ENCODE data around the gene ABHD15. TPM values are rescaled to one million over a fixed set of nuclear protein-coding genes. Genes with fewer than 3 reads are reported as not detected.

Gene ABHD15
- polyA plus RNA-seq, 1 donor: 6.6 TPM

GRCh38 chr17:29595107-29595942 lies 28.5 kb upstream of the ABHD15 start:
- no peak for DNase-seq

GRCh38 chr17:29594519-29595090 lies 27.8 kb upstream of the ABHD15 start:
- no peak for DNase-seq

GRCh38 chr17:29593591-29594518 lies 27.0 kb upstream of the ABHD15 start:
- no peak for DNase-seq

- no peak for DNase-seq
Measured at GRCh38 chr17:29592850-29593551, 26.2 kb upstream of the ABHD15 start, which contains the start of gene ANKRD13B. Gene ANKRD13B, plus strand, starts transcription at chr17:29593132. Its CDS starts 490 bp downstream, at chr17:29593622.

GRCh38 chr17:29591737-29592608 lies 25.1 kb upstream of the ABHD15 start:
- DNase-seq: peak; percentile 93

- no peak for DNase-seq
Measured at GRCh38 chr17:29591146-29591736, 24.4 kb upstream of the ABHD15 start.

GRCh38 chr17:29590411-29591145 lies 23.7 kb upstream of the ABHD15 start:
- DNase-seq: no peak

- DNase-seq: peak; percentile 89
Measured at GRCh38 chr17:29589524-29590410, 22.9 kb upstream of the ABHD15 start, which contains the start of gene GIT1. Gene GIT1, minus strand, starts transcription at chr17:29589648. Its CDS starts 270 bp downstream, at chr17:29589378.

GRCh38 chr17:29588562-29589411 lies 21.9 kb upstream of the ABHD15 start:
- no peak for DNase-seq

GRCh38 chr17:29588017-29588561 lies 21.3 kb upstream of the ABHD15 start:
- DNase-seq: no peak

GRCh38 chr17:29587591-29587990 lies 20.8 kb upstream of the ABHD15 start:
- no peak for DNase-seq

- no peak for DNase-seq
Measured at GRCh38 chr17:29586676-29587469, 20.0 kb upstream of the ABHD15 start.

GRCh38 chr17:29585080-29585751 lies 18.4 kb upstream of the ABHD15 start:
- no peak for DNase-seq

- no peak for DNase-seq
Measured at GRCh38 chr17:29584452-29585079, 17.7 kb upstream of the ABHD15 start.
